Ovary (tissue), 3 donors: ENCODE data around the gene CAPZA1.

Source experiments
- EP300 ChIP-seq: sonication (generic); formaldehyde crosslinking; IDR thresholded peaks from one replicate; pipeline ENCODE4 v1.6.1; 2017; ENCODE audit warnings: antibody characterized with exemption
- POLR2A ChIP-seq: fragments of 450-650 bp; IDR thresholded peaks from one replicate; pipeline ENCODE4 v1.6.1; 2017; ENCODE audit warnings: antibody characterized with exemption, mild to moderate bottlenecking, moderate library complexity
- TF ChIP-seq, protein P1 (sequence below), 3 donors: fragments of 450-650 bp in 2 of 3; fragments of 200-600 bp in 1 of 3; IDR thresholded peaks; one replicate each; pipeline versions ENCODE4 v1.5.1 to v1.8.0; 2016 to 2022; ENCODE audit warnings: antibody characterized with exemption in 3 of 3, mild to moderate bottlenecking in 1 of 3
- donor health status: DM: no; HTN: no; CAD: no.

DNA sequence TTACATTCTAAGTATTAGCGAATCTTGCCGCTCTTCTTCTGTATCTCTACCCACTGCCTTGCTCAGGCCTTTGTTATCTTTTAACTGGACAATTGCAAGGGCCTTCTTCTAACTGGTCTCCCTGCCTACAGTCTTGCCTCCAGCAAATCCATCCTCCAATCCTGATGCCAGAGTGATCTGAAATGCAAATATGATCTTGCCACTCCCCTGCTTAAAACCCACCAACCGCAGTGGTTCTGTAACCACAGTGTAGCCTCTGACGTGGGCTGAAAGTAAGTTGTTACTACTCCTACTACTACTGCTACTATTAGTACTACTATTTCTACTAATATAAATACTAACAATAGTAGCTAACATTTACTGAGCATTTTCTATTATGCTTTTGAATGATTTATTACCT is 67.2 kb downstream of the CAPZA1 start:
- TF ChIP-seq, protein P1, sequence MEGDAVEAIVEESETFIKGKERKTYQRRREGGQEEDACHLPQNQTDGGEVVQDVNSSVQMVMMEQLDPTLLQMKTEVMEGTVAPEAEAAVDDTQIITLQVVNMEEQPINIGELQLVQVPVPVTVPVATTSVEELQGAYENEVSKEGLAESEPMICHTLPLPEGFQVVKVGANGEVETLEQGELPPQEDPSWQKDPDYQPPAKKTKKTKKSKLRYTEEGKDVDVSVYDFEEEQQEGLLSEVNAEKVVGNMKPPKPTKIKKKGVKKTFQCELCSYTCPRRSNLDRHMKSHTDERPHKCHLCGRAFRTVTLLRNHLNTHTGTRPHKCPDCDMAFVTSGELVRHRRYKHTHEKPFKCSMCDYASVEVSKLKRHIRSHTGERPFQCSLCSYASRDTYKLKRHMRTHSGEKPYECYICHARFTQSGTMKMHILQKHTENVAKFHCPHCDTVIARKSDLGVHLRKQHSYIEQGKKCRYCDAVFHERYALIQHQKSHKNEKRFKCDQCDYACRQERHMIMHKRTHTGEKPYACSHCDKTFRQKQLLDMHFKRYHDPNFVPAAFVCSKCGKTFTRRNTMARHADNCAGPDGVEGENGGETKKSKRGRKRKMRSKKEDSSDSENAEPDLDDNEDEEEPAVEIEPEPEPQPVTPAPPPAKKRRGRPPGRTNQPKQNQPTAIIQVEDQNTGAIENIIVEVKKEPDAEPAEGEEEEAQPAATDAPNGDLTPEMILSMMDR (IDR thresholded peaks at IDR 0.05): no peak
- TF ChIP-seq POLR2A: no peak
- TF ChIP-seq EP300: no peak
